GM20000 (cell line): ENCODE measurements around the gene TNC.

Experiments
- DNase-seq: peaks from one replicate; pipeline ENCODE4 v3.0.0; 2012; ENCODE audit warnings: low spot score
- CTCF ChIP-seq: IDR thresholded peaks from 2 replicates; pipeline ENCODE4 v1.5.1; 2012; ENCODE audit warnings: mild to moderate bottlenecking, control low read depth; ENCODE audit errors: extremely low read depth, missing control alignments

TNC gene

DNA sequence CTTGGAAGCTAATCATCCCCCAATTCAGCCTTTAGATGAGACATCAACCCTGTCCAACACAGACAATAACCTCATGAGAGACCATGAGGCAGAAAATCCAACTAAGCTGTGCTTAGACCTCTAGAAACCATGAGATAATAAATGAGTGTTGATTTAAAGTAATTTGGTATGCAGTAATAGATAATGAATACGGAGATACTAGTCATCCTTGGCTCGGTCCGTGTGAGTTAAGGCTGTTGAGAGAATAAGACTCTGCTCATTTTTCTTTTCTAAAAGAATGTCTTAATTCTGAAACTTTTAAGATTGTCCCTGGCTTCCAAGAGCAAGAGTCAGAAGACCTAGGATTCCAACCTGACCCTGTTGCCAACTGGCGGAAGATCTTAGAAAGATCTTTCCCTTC, 6.1 kb downstream of the TNC start:
- DNase-seq, result no peak

GRCh38 chr9:115109486-115109885, 8.5 kb downstream of the TNC start:
- DNase-seq, result no peak
- no peak for TF ChIP-seq CTCF

More for the DNA sequence above, 6.1 kb downstream of the TNC start:
- no peak for TF ChIP-seq CTCF

DNA sequence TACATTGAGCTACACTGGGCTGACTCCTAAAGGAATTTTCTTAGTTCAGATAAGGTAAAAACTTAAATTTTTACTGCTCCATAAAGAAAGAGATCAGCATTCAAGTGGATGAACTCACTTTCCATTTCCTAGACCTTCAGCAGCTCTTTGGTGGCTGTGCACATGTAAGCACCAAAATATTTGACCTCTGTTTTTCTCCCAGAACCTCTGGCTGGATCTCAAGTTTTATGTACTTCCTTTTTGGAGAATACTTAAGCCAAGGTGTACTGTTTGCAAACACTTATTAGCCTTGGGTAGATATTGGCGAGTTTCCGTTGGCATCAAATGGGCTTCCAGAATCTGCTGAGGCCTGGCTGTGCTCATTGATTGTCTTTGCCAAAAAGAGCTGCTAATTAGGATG, 10.3 kb downstream of the TNC start:
- no peak for DNase-seq
- no peak for TF ChIP-seq CTCF

- DNase-seq, result no peak
These were observed 11.3 kb downstream of the TNC start for GRCh38 chr9:115106642-115107041.

DNA sequence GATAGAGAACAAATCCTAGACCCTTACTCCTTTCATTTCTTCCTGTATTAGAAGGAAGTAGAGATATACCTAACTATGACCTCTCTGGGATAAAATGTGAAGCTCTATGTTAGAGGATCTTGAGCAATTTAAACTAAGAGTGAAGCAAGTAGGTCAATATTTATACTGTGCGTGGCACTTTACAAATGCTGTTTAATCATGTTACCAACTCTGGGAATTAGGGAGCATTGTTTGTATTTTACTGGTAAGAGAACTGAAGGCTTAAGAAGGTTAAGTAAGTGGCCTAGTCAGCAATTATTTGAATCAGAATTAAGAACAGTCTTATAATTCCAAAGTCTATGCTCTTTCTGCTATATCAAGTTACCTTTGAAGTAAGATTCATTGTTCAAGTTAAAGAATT, 12.0 kb downstream of the TNC start:
- no peak for DNase-seq

More at GRCh38 chr9:115106642-115107041, 11.3 kb downstream of the TNC start:
- TF ChIP-seq CTCF, result no peak

DNA sequence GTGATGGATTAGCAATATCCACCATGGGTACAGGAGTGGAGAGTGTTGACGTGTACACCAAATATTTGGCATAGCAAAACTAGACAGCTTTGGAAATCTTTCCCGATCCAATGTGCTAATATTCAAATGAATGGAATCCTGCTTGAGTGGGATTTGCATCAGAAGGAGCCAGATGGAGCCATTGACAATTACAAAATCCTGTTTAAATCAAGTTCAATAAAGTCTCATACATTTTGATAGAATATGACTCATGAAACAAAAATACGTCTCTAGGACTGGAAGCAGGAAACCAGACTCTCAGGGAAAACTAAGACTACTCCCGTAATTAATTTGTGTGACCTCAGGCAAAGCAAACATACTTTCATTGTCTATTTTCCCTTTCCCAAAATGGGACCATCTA, 13.0 kb downstream of the TNC start:
- no peak for TF ChIP-seq CTCF

More for the DNA sequence above, 12.0 kb downstream of the TNC start:
- no peak for TF ChIP-seq CTCF

DNA sequence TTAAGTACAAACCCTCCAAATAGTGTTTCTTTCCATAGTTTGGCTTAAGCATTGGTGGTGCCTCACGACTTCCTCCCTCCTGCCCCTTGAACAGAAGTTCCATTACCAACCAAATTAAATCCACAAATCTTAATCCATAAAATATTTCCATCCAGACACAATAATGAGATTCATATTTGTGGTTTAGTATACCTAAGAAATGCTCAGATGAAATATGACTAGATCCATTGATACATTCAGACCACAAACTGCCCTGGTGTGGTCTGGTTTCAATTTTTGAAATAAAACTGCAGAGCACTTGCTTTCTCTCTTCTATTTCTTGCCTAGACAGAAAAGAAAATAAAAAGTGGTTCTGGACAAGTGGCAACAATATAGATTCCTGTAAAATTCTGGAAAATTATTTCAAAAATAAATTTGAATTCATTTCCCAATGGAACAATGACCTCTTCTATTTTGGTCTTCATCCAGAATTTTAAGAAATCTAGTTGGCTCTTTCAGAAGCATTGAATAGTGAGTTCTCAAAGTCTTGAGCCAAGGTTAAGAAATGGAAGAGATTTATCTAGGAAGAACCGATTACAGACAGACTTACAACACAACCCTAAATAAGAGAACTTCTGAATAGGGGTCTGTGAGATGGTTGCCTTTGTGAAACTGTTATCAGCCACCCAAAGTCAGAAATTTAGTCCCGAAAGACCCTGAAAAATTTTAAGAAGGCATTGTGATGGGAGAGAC, 14.0 kb downstream of the TNC start:
- no peak for DNase-seq

More for the DNA sequence above, 13.0 kb downstream of the TNC start:
- DNase-seq, result no peak

More for the DNA sequence above, 14.0 kb downstream of the TNC start:
- no peak for TF ChIP-seq CTCF
